HG03159 (cell line): Measurements from ENCODE around the gene GFM1.
A peak's percentile ranks its signal among the peaks of the same experiment; 100 is the strongest.

Experiments
- ATAC-seq: cut with Tn5 transposase; IDR thresholded peaks from one replicate; pipeline ENCODE4 v1.9.1; 2021; ENCODE audit warnings: mild to moderate bottlenecking, moderate library complexity; ENCODE audit not compliant: unreplicated experiment

GFM1 gene

DNA sequence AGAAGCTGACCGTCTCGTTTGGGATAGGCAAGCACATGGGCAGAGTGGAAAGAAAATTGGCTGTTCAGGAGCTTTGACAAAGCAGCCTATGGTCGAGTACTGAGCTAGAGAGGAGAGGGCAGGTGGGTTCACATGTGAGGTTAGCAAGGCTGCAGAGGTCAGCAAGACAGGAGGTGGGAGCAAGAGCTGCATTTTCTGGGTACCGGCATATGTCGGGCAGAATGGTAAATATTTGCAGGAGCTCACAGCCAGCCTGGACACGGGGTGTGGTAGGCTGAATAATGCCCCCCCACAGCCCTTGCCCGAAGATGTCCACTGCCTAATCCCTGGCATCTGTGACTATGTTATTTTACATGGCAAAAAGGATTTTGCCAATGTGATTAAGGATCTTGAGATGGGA, 79.7 kb downstream of the GFM1 start:
- ATAC-seq = no peak

DNA sequence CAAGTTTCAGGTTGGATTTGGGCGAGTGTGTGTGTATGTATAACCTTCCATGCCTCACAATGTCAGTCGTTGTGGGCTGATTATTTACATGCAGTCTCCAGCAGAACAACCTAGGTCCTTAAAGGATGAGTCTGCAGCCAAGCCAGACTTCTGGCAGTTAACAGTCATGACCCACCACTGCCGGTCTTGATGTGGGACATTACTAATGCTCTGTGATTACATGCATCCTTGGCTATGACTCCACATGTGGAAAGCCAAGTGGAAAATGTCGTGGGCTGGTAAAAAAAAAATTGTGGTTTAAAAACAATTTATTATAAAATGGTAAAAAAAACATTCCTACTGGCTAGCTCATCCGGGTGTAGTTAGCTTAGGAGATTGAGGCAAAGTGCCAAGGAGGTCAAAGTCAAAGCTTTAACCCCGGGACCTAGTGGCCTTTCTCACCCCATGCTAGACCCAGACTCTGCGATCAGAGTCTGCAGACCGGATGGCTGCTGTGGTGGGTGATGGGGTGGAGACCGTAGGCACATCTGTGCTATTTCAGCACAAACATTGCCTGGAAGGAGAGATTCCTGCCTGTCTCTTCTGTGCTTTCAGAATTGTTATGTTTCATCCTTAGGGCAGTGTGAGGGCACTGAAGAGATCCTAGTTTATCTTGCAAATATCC, 81.2 kb downstream of the GFM1 start:
- no peak for ATAC-seq

DNA sequence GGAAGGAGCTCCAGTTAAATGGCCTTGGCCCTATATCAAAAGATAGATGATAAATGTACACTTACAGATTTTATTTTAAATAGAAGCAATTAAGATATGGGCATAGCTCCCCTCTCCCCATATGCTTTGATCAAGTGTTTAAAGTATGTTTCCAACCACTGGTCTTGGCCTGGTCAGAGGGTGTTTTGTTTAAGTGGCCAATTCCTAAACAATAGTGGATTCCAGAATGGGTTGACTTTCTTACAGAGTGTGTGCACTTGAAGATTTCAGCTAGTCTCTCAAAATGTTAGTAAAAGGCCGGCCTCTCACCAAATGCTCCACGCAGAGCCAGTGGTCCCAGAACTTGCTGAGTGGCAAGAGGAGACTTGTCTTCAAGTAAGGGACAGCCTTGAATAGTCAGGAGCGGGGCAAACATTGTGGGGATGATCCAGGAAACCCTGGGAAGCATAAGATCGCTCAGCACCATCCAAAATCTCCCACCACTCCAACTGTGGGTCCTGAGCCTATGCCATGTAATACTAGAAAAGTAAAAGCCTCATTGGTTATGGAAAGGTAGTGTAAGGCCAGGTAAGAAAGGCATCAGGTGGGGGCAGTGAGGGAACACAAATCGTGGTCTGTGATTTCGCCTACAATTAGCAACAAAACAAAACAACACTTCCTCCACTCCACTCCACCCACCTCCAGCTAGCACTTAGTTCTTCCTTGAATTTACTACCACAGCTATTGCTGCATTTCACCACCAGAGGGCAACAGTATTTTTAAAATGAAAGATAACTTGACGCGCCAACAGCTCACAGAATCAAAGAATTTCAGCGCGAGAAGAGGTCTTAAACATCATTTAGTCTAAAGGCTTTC, 83.1 kb downstream of the GFM1 start:
- ATAC-seq = peak; percentile 52

DNA sequence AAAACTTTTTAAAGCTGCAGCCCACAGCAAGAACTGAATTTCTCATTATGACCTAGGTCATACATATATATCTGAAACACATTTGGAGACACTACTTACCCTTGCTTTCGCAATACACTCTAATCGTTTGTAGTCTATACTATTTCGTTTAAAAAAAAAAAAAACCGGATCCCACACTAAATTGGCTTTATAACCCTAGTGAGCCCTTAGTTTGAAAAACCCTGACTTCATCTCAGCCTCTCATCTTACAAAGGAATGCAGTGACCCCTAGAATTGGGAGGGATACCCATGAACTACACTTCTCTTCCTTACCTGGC, 83.7 kb downstream of the GFM1 start:
- no peak for ATAC-seq

DNA sequence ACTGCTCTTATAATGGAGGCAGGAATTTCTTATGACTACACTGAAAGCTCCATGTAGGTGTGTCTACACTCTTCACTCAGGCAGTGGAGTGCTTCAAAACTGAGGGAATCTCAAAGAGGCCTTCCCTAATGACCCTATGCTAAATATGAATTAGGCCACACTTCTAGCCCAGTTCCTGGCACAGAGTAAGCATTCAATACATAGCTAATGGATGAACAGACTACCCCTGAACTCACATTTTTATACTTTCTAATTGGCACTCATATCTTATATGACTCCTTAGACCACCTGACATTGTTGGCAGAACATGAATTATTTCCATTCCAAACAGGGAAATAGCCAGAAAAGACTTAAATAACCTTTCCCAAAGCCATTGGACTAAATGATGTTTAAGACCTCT, 84.5 kb downstream of the GFM1 start:
- no peak for ATAC-seq

DNA sequence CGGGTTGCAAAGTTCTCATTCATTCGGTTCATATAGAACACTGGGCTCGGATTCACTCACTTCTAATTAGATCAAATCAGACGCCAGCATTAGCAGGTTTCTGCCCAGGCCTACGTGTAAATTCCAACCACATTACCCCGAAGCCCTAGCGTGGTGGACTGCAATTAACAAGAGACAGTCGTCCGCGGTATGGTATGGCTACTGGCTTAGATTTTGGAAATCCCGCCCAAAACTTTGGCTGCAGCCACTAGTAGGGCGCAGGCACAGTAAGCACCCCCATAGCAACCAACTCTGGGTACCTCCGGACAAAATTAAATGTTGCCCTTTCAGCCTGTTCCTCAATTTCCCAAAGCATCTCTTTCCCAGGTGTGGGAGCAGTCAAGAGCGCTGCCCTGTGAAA, 87.2 kb downstream of the GFM1 start:
- no peak for ATAC-seq

DNA sequence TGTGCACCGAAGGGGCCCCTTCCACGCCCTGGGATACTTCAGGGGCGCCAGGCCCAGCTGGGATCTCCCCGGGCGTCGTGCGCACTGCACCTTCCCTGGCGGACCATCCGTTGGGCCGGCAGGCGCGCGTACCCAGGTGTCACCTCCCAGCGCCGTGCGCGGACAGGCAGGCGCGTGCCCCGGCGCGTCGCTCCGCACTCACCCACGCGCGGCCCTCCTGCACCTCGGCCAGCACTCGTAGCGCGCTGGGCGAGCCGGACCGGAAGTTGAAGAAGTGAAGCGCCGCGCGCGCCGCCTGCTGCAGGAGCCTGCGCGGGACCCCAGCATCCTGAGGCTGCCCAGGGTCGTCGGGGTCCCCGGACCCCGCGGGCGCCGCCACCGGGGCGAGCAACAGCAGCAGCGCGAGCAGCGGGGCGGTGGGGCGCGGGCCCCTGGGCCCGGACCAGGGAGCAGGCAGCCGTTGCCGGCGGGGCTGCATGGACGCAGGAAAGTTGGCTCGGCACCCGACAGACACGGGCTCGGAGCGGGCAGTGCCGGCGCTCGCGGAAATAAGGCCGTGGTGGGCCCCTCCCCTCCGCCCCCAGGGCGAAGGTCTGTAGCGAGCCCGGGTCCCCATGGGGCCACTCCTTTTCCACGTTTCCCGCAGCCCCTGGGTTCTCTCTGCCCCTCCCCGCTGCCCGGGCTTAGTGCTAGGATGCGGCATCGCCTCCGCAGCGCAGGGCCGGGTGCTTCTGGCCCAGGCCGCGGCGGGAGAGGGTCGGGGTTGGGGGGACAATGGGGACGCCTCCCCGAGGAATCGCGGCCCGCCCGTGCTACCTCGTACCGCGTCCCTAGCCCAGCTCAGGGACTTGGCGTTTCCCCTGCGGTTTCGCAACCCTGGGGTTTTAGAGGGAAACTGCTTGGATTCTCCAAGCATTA, 87.9 kb downstream of the GFM1 start, which contains the start of gene RARRES1:
RARRES1 (minus strand) TSS at position 520 of the 918 bp plus-strand sequence; CDS start at position 478, 42 bp downstream.
- peak; percentile 76 for ATAC-seq

DNA sequence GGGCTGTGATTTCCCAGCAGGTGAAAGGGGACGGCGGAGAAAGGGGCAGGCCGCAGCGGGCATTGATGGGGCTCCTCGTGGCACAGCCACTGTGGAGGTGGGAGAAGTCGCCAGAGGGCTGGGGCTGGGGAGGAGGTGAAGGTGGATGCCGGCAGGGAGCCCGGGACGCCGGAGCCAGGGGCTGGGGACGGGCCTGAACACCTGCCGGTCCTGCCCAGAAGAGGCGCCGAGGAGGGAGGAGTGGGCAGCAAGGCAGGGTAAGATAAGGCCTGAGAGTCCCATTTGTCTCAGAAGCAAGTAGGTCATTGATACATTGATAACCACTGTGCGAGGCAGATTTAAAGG, 88.5 kb downstream of the GFM1 start:
- ATAC-seq = no peak

DNA sequence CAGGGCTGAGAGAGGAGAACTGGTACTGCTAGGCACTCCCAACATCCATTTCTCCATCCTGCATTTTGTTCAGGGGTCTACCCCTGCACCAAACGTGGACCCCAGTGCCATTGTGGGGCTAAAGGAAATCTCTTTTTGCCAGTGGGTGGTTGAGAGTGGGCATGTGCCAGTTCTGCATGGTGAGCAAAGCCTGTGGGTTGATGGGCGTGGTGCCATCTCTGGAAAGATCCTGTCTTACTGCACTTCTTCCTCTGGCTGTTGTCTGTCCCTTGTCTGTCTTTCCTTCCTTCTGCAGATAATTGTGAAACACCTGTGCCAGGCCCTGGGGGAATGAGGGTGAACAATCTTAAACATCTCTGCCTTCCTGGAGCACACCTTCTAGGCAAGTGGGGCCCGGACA, 89.3 kb downstream of the GFM1 start:
- no peak for ATAC-seq

DNA sequence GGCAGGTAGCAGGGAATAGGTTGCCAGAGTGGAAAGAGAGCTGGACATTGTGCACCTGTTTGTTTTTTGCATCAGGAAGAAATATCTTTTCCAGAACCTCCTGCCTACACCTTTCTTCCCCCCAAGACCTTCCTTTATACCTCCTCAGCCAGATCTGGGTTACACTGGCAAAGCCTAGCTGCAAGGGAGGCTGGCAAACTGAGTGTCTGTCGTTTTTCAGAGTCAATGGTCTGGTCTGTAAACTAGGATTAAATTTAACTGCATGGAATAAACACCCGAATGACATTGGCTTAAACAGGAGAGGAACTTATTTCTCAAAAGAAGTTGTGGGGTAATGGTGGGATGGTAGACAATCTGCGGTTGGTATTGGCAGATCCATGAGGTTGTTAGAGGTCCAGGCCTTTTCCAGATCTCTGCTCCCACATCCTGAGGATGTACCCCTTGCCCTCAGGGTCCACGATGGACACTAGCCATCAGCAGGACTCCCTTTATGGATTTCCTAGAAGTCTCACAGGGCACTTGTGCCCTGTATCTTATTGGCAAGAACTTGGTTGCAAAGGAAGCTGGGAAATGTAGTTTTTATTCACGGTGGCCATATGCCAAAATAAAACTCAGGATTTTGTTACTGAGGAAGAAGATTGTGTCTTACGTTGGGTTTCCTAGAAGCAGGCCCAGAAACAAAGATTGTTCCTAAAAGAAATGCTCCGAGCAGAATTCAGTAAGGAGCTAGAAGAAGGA, 91.1 kb downstream of the GFM1 start:
- no peak for ATAC-seq

DNA sequence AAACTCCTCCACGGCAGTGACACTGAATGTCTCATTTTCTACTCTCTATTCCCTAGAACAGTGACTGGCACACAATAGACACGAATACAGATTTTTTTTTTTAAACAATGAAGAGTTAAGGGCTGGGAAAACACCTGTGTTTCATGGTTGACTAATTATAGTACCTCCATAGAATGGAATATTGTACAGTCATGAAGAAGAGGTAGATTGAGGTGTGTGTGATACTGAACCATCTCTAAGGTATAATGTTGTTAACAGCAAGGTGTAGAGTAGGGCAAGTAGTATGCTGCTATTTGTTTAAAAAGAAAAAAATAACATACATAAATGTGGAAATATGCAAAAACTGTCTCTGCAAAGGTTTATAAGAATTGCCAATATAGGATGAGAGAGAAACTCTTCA, 93.1 kb downstream of the GFM1 start:
- ATAC-seq = no peak

DNA sequence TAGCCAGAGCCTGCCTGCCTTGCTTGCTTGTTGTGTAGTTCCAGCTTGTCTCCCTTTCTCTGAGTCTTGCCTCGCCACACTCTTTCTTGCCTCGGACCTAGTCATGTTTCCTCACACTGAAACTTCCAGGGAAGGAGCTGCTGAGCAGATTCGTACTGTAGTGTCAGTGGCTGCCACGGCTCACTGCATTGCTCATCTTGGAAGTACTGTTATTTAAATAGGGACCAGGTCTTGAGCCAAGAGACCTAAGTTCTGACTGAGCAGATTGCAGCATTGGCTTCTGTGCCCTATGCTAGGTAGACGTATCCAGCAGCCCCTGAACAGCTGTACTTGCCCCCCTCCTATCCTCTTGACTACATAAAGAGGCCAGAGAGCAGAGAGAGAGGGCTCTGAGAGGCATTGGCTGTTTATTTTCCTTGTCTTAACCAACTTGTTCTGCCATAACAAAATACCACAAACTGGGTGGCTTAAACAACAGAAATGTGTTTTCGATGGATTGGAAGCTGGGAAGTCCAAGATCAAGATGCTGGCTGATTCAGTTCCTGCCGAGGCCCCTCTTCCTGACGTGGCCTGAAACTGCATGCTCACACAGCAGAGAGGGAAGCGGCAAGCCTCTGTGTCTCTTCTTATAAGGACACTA, 93.8 kb downstream of the GFM1 start:
- ATAC-seq = no peak

DNA sequence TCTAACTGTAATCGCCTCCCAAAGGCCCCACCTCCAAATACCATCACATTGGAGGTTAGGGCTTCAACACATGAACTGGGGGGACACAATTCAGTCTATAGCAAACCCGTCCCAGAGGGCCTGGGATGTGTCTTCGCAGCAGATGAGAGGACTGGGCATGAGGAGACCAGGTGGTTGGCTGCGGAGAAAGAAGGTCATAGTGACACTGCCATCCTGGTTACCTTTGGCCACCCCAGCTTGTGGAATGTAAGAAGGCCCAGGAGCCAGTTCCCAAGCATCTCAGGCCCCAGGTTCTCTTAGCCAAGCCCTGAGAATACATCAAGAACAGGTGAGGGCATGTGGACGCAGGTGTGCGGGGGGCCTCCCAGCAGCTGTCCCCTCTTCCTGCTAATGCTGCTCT, 94.3 kb downstream of the GFM1 start:
- no peak for ATAC-seq

DNA sequence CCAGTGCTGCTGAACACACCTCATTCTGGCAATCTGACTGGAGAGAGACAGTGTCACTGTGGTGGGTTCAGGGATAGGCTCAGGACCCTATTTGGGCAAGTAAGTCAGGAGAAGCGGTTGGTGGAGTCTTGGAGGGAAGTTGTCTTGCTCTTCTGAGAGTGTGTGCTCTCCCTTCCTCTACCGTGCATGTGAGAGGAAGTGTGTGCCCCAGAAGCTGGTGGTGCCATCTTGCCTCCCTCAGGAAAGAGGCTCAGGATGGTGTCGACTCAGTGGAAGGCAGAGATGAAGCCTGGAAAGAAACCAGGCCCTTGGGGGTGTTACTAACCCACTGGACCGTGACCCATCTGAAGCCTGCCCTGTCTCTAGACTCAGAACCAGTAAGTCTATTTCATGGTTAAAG, 94.8 kb downstream of the GFM1 start:
- ATAC-seq = no peak

DNA sequence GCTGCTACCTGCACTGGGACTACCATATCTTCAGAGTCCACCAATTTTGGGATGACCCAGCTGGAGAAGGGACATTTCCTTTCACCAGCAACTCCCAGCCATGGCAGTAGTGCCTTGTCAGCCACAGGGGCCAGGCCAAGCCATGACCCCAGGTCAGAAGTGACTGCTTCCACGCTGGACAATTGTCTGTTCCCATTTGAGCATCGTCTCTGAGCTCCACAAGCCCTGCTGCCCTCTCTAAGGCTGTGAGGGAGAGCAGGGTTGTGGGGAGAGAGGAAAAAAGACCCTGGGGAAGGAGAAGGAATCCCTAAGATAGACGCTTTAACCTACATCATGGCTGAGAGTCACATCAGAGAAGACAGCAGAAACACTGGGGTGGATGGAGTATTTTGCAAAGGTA, 95.3 kb downstream of the GFM1 start:
- ATAC-seq = no peak
